ENCODE measurements around the gene CRYBA1.

The CRYBA1 gene

GRCh38 chr17:29278692-29279091, 32.0 kb downstream of the CRYBA1 start:
- DNase-seq, result no peak

DNA sequence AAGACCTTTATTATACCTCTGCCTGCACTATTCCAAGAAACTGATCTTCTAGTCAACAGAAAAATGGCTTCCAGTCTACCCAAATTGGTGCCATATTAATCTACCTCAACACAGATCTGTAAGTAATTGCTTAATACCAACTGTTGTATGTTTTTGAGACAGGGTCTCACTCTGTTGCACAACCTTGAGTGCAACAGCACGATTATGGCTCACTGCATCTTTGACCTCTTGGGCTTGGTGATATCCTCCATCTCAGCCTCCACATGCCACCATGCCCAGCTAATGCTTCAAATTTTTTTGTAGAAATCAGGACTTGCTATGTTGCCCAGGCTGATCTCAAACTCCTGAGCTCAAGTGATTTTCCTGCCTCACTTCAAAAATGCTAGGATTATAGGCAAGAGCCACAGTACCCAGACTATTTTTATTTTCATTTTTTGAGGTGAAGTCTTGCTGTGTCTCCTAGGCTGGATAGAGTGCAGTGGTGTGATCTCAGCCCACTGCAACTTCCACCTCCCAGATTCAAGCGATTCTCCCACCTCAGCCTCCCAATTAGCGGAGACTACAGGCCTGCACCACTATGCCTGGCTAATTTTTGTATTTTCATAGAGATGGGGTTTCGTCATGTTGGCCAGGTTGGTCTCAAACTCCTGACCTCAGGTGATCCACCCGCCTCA, 32.9 kb downstream of the CRYBA1 start:
- DNase-seq, result no peak

- DNase-seq, result no peak
These were observed 36.8 kb downstream of the CRYBA1 start for GRCh38 chr17:29283496-29283895.

DNA sequence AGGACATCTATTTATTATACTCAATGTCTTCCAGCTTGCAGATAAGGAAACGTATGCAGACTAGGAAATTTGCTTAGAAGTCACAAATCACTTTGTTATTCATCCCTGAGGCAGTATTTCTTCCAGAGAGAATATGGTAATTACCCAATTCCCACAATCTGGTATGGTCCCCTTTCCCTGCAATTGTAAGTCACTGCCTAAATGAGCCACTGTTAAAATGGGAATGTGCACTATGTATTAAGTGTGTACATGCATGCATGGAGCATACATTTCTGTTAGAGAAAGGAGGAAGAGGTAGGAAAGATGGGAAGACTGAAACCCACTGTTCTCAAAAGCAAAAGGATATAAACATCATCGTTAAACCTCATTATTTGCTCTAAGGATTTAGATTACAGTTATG, 37.3 kb downstream of the CRYBA1 start:
- no peak for DNase-seq

DNA sequence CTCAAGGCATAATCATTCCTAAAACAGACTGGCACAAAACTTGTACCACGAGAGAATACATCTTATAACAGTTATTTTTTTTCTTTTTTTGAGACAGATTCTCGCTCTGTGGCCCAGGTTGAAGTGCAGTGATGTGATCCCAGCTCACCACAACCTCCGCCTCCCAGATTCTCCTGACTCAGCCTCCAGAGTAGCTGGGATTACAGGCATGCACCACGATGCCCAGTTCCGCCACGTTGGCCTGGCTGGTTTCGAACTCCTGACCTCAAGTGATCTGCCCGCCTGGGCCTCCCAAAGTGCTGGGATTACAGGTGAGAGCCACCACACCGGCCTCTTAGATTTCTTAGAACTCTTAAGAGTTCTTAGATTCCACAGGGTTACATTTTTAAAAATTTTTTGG, 43.2 kb downstream of the CRYBA1 start:
- no peak for DNase-seq

DNA sequence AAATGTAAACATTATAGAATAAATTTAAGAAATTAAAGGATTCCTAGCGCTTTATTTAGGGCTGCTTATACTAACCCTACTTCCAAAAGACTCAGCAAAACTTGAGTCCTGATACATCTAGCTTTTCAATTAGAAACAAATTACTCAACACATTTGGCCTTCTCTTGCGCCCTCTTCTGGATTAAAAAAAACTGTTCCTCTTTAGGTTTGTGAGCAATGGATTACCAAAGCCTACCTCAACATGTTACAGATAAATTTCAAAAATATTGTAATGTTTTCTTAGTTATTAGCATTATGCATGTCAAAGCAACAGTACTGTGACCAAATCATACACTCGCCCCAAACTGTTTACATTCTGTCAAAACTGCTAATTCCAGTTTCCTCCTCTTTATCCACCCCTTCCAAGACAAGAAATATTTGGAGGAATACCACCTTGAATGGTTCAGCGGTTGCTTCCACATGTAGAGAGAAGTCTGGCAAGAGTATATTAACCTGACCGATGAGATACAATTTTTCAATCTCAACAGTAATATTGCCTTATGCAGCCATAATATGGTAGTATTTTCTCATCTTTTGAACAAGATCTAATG, 44.6 kb downstream of the CRYBA1 start:
- DNase-seq, result peak in 5 of 56 donors; percentile 5 to 92 (median 19)

DNA sequence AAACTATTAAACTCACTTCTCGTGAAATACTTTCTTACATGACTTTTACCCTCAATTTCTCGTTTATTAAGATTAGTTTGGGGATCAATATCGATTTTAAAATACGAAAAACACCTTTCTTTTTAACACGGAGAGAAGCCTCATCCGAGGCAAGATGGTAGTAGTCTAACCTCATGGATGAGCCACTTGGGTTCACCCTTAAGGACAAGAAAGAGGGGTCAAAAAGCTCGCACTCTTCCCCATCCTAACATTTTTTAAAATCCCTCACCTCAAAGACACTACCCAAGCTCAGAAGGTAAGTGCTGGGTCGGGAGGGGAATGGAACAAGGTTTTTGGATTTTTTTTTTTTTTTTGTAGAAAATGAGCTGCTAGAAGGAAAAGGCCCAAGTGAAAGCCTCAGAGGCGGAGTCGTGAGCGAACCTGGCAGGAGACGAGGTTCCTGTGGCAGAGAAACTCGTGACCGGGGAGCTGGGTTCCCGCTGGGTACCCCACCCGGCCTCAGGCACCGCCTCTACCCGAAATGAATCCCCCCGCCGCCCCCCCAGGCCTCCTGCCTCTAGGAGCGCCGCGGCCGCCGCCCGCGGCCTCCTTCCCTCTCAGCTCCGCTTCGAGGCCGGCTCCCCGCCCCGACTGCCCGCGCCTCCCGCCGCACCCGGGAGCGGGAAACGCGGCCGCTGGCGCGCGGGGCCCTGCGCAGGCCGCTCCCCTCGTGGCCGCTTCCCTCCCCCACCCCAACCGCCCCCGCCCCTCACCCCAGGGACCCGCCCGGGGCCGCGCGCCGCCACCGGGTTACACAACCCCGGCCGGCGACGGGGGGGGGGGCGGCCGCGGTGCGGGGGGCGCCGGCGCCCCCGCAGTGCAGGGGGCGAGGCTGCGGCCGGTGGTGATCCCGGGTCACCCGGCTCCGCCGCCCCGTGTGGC, 45.7 kb downstream of the CRYBA1 start:
- DNase-seq, result peak in 49 of 56 donors; percentile 4 to 75 (median 47)

DNA sequence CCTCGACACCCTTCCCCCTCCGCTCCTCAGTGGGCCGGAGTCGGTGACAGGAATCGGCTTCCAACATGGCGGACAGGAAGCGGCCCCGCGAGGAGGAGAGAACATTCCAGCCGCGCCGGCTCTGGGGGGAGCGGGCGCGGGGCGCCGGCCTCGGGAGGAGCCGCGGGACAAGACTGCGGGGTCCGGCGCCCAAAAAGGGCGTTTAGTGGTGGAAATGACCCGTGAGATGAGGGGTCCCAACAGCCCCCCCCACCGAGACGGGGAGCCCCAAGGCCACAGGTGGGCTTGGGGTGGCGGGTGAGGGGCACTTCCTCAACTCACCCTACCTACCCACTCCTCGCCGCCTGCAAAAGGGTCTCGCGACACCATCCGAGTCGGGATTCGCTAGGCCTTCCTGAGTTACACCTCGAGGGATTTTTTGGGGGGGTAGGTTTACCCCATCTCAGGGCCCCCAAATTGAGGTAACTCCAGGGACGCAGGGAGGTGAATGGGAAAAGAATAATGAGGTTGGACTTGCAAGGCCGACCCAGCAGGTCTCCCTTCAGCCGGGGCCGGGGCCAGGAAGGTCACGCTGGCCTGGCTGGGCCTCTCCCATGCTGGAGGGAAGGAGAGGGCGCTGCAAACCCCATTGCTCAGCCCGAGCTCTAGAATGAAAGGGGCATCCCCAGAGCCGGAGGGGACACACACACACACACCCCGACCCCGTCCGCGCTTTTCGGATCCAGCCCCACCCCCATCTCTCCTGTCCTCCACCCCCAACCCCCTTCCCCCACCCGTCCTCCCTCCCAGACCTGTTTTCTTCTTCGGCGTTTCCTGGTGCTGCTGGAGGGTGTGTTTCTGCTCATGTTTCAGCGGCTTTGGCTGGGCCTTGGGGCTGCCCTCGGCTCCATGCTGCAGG, 46.6 kb downstream of the CRYBA1 start:
- peak in 47 of 56 donors; percentile 8 to 74 (median 49) for DNase-seq

GRCh38 chr17:29293890-29294579, 47.4 kb downstream of the CRYBA1 start, which contains the start of gene NUFIP2:
Gene NUFIP2 (minus strand): TSS chr17:29294148. CDS start chr17:29294059, 89 bp downstream.
- DNase-seq, result peak; percentile 78 to 100 (median 99)

DNA sequence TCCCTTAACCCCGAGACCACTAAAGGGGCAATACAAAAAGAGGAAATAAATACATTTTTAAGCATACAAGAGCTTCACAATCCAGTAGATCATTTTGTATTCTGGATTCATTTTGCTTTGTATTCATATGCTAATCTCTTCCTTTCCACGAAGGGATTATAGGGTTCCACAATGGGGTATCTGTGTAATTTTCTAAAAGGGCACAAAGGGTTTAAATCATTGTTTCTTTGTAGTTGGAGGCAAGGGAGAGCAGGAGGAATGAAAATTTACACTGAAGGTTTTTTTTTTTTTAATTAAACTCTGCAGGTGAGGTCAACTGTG, 47.9 kb downstream of the CRYBA1 start:
- no peak for DNase-seq

DNA sequence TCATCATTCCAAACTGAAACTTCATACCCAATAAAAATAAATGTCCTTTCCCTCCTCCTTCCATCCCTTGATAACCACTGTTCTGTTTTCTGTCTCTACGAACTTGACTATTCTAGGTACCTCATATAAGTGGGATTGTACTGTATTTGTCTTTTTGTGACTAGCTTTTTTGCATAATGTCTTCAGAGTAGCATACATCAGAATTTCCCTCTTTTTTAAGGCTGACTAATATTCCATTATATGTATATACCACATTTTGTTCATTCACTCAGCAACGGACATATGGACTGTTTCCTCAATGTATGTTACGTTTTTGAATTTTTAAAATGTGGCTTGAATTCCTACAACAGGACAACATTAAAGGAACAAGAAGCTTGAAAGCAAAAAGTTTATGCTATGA, 48.8 kb downstream of the CRYBA1 start:
- DNase-seq, result no peak

DNA sequence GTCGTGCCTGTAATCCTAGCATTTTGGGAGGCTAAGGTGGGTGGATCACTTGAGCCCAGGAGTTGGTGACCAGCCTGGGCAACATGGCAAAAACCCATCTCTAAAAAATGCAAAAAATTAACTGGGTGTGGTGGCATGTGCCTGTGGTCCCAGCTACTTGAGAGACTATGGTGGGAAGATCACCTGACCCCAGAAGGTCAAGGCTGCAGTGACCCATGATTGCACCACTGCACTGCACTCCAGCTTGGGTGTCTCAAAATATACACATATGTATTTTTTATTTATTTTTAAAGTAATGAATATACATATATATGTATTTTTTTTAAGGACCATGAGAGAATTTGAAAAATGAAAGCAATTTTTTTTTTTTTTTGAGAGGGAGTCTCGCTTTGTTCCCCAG, 52.4 kb downstream of the CRYBA1 start:
- no peak for DNase-seq

GRCh38 chr17:29303386-29303785, 56.7 kb downstream of the CRYBA1 start:
- no peak for DNase-seq

Measured in amygdala (tissue), 56 donors.